Esophagus muscularis mucosa (tissue), 4 donors: ENCODE data around the gene TRIM56.

Source experiments
- CTCF ChIP-seq, 3 experiments: fragments of 200-600 bp in 2 of 3; fragments of 450-650 bp in 1 of 3; sonication (generic) in 2 of 3; IDR thresholded peaks; one replicate each; pipeline ENCODE4 v1.5.1; 2017 to 2019; ENCODE audit warnings: antibody characterized with exemption in 3 of 3, mild to moderate bottlenecking in 2 of 3, moderate library complexity in 1 of 3
- EP300 ChIP-seq: sonication (generic); formaldehyde crosslinking; IDR thresholded peaks from one replicate; pipeline ENCODE4 v1.6.1; 2017; ENCODE audit warnings: antibody characterized with exemption
- POLR2A ChIP-seq: fragments of 450-650 bp; IDR thresholded peaks from one replicate; pipeline ENCODE4 v1.6.1; 2017; ENCODE audit warnings: antibody characterized with exemption, moderate library complexity, mild to moderate bottlenecking, low read depth
- POLR2AphosphoS5 ChIP-seq, 2 donors: sonication (generic); formaldehyde crosslinking; IDR thresholded peaks; one replicate each; pipeline ENCODE4 v1.6.1; 2017; ENCODE audit warnings: antibody characterized with exemption in 2 of 2

- TF ChIP-seq CTCF (IDR thresholded peaks at IDR 0.05) (no peak), POLR2A (no peak), POLR2AphosphoS5 (IDR thresholded peaks at IDR 0.05) (no peak), EP300 (no peak)
Measured at GRCh38 chr7:101124376-101125056, 39.2 kb downstream of the TRIM56 start.
